Measurements from ENCODE around the gene DIABLO.

DNA sequence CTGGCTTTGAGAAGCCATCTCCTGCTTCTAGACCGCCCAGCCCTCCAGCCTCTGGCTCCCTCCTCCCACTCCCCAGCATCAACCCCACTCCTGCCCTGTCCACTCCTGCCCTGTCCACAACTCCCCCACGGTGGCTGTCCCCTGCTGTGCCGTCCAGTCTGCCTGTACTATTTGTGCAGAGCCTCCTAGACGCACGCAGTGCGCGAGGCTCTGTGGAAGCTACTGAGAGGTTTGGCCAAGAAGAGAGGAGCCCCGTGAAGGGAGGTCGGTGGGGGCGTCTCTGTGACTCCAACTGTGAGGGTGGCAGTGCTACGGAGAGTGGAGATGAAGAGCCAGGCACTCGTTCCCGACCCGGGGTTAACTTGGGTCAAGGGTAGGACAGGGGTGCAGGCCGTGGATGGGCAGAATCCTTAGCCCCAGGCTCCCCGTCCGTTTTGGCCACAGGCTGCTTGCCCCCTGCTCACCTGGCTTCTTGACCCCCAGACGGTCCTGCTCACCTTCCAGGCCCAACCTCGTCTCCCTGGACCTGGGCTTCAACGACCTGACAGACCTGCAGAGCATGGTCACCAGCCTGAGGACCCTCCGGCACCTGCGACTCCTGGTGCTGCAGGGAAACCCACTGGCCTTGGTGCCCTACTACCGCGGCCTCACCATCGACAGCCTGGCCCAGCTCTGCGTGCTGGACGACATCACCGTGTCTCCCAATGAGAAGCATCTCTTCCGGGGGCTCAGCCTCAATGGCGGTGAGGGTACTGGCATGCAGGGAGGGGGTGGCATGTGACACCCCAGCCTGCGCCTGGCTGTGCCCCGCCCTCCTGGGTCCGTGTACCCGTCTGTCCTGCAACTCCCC is 36.0 kb downstream of the DIABLO start:
- TF ChIP-seq EZH2 (IDR thresholded peaks at IDR 0.05), result no peak
- no peak for TF ChIP-seq POLR2AphosphoS5 (IDR thresholded peaks at IDR 0.05; ENCODE audit: borderline replicate concordance, low read depth, low read length)

Measured in SK-N-MC (cell line).